Activated T-helper 2 cell treated with anti-CD3 and anti-CD28 coated beads, Interferon-gamma antibody, Interleukin-2, Interleukin-4, amounts not matched to agents 10 μg/mL and 5 μg/mL and 100 μg/mL, durations not matched to agents 14 hours and 24 hours and 36 hours (primary cell): ENCODE results near the gene EWSR1. TPM values are rescaled to one million over a fixed set of nuclear protein-coding genes. Genes with fewer than 3 reads are reported as not detected.

Source experiments
- DNase-seq: peaks from one replicate; pipeline ENCODE4 v3.0.0; 2021; ENCODE audit warnings: low spot score
- H3K27ac Mint-ChIP-seq: one replicate; pipeline ENCODE4 v1.8.0; 2021; ENCODE audit warnings: mixed read lengths
- H3K27me3 Mint-ChIP-seq: one replicate; pipeline ENCODE4 v1.8.0; 2021; ENCODE audit warnings: low read depth, mixed read lengths
- H3K36me3 Mint-ChIP-seq: one replicate; pipeline ENCODE4 v1.8.0; 2021; ENCODE audit warnings: low read depth, mixed read lengths
- H3K4me1 Mint-ChIP-seq: one replicate; pipeline ENCODE4 v1.8.0; 2021; ENCODE audit warnings: low read depth, mixed read lengths
- H3K4me3 Mint-ChIP-seq: one replicate; pipeline ENCODE4 v1.8.0; 2021; ENCODE audit warnings: low read depth, mild to moderate bottlenecking, moderate library complexity, mixed read lengths
- H3K9me3 Mint-ChIP-seq: one replicate; pipeline ENCODE4 v1.8.0; 2021; ENCODE audit warnings: mixed read lengths
- intact Hi-C: fragments of 100-400 bp; cut with micrococcal nuclease; formaldehyde crosslinking; loops from one replicate; pipeline ENCODE4 v1.15.1; 2023
- total RNA-seq: library from RNA; stranded (reverse); gene quantifications from 2 replicates; pipeline ENCODE4 v1.2.3, GENCODE V29; 2022

The EWSR1 gene
- total RNA-seq, 1 donor from 2014 or later: 436 TPM

DNA sequence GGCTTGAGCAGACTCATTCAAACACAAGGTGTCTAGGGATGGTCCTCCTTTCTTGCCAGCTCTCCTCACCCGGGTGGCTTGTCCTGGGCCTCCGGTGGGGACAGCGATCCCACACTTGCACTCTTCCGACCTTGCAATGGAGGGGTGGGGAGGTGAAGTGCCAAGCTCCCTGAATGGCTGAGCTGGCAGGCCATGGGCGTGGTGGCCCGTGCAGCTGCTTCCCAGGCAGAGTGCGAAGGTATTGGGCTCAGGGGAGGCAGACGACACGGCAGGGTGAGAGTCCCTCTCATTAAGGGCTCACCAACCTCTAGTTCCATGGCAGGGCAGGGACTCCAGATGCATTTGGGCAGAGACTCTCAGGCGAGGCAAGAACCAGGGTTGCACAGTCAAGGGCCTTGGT is 58.4 kb downstream of the EWSR1 start:
- Mint-ChIP-seq H3K36me3 (peaks cover 12% of the 10 kb centered on the region), H3K9me3 (no peaks in the 10 kb centered on the region), H3K27ac (no peak overlapping the region), H3K27me3 (no peaks in the 10 kb centered on the region), H3K4me3 (no peak overlapping the region), H3K4me1 (no peaks in the 10 kb centered on the region)
- DNase-seq: no peak
- intact Hi-C loops: no loop called here

DNA sequence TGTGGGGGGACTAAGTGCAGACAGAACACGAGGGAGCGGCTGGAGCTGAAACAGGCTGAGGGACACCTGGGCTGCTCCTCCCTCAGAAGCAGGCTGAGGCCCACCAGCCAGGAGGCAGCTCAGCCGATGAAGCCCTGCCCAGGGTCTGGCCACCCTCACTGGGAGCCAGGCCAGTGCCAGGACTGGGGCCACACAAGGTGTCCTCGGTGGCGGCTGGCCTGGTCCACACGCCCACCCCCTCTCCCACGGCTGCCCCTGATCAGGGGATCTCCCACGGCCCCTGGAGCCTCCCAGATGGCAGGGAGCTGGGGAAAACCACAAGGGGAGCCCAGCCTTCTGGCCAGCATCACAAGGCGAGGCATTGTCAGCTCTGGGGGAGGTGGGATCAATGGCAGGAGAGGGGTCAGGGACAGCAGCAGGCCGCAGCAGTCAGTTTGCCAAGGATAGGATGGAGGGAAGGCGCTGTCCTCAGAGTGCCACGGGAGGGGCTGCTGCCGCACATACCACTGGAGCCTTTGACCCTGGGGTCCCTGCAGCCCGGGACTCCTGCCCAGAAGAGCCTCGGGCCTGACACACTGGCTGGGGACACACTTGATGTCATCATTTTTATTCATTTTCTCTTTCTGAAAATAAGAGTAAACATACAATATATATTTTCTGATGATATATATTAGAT is 59.2 kb downstream of the EWSR1 start:
- no peaks in the 10 kb centered on the region for H3K27me3 Mint-ChIP-seq
- peaks cover 13% of the 10 kb centered on the region for H3K36me3 Mint-ChIP-seq
- no peaks in the 10 kb centered on the region for H3K9me3 Mint-ChIP-seq
- H3K27ac Mint-ChIP-seq: no peak overlapping the region
- intact Hi-C loops: no loop called here
- no peak for DNase-seq
- H3K4me1 Mint-ChIP-seq: no peaks in the 10 kb centered on the region
- H3K4me3 Mint-ChIP-seq: no peak overlapping the region

- Mint-ChIP-seq H3K27ac (no peak overlapping the region), H3K4me1 (no peaks in the 10 kb centered on the region), H3K9me3 (no peaks in the 10 kb centered on the region)
Measured at GRCh38 chr22:29328055-29328454, 60.0 kb downstream of the EWSR1 start.

DNA sequence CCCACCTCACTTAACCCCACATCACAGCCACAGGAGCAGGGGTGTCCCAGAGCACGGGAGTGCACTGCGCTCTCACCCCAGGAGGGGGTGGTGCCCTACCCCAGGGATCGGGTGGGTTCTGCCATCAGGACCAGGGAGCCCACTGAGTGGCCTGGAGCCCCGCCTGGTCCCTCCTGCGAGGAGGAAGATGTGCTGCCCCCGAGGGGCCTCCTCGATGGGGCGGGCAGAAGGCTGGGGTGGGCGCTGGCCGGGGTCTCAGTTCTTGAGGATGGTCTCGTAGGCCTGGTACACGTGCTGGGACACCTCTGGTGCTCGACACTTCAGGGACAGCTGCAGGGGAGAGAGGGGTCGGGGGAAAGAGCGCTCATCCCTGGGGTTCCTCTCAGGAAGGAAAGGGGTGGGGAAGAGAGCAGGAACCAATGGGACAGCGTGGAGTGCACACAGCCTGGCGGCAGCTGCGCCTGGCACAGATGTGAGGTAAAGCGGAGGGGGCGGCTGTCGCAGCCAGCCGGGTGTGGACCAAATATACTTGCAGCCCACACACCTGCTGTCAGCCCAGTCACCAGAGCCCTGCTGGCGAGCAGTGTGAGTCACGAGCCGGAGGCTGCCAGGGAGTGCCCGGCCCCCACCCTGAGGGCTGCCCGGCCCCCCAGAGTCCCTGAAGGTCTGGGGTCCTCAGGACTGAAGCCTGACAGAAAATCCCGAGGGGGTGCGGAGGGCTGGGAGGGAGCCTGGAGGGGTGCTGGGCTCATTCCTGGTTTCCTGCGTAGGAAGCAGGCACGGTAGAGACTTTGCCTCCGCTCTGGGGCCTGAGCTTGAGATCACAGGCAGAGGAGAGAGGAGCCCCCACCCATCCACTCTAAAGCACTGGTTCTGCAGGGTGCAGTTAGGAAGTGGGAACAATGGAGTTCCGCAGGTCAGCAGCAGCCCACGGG is 60.8 kb downstream of the EWSR1 start:
- H3K27me3 Mint-ChIP-seq: no peaks in the 10 kb centered on the region
- H3K27ac Mint-ChIP-seq: no peak overlapping the region
- H3K9me3 Mint-ChIP-seq: no peaks in the 10 kb centered on the region
- DNase-seq: no peak
- intact Hi-C loops: no loop called here
- H3K4me3 Mint-ChIP-seq: no peak overlapping the region
- H3K36me3 Mint-ChIP-seq: peaks cover 23% of the 10 kb centered on the region
- H3K4me1 Mint-ChIP-seq: no peaks in the 10 kb centered on the region

More at GRCh38 chr22:29328055-29328454, 60.0 kb downstream of the EWSR1 start:
- no peak for DNase-seq
- no peaks in the 10 kb centered on the region for H3K27me3 Mint-ChIP-seq
- peaks cover 17% of the 10 kb centered on the region for H3K36me3 Mint-ChIP-seq
- intact Hi-C loops: no loop called here
- H3K4me3 Mint-ChIP-seq: no peak overlapping the region

DNA sequence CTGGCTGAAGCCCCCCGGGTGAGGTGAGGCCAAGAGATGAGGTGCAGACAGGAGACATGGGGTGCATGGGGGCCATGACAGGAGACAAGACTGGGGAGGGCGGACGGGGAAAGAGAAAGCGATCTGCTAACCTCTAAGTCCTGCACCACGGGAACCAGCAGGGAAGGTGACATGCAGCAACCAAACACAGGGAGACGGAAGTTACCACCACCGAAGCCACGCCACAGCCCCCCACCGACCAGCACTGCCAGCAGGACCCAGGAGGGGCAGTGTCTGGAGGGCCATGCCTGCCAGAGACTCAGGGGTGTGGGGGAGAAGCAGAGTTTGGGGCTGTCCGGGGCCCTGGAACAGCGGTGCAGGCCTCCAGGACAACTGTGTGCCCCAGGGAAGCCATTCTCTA is 61.5 kb downstream of the EWSR1 start:
- H3K27ac Mint-ChIP-seq: no peak overlapping the region
- DNase-seq: no peak
- no peaks in the 10 kb centered on the region for H3K9me3 Mint-ChIP-seq
- H3K36me3 Mint-ChIP-seq: peaks cover 25% of the 10 kb centered on the region
- H3K4me3 Mint-ChIP-seq: no peak overlapping the region
- no peaks in the 10 kb centered on the region for H3K4me1 Mint-ChIP-seq
- no peaks in the 10 kb centered on the region for H3K27me3 Mint-ChIP-seq
- intact Hi-C loops: no loop called here

DNA sequence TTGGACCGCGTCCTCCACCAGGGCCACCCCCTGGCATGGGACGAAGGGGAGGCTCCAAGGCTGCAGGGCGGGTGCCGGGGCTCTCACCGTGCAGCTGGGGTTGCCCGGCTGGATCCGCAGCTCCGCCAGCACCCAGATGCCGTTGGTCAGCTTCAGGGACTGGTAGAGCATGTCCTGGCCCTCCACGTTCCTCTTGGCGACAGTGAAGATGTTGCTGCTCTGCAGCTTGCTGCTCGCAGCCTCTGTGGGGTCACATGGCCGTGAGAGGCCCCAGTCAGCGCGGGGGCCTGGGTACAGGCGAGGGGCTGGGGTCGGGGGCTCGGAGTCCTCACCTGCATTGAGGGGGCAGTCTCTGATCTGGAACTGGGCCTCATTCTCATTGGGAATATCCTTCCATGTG is 62.2 kb downstream of the EWSR1 start:
- Mint-ChIP-seq H3K9me3 (no peaks in the 10 kb centered on the region), H3K27me3 (no peaks in the 10 kb centered on the region), H3K36me3 (peaks cover 30% of the 10 kb centered on the region), H3K4me3 (no peak overlapping the region), H3K27ac (no peak overlapping the region), H3K4me1 (no peaks in the 10 kb centered on the region)
- DNase-seq: no peak
- intact Hi-C loops: no loop called here

DNA sequence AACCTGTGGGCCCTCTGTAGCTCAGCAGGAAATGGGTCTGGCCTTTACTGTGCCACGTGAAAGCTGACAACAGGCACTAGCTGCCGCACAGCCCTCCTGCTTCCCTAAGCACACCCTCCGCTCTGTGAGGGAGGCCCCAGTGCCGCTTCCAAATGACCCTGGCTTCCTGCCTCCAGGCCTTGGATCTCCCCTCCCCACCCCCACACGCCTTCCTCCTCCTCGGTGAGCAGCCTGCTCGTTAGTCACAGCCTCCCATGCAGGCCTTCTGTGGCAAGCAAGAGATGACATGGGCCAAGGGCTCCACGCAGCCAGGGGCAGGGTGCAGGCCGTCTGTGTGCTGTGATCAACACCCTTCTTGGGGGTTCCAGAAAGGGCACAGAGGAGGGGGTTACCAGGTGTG is 62.7 kb downstream of the EWSR1 start:
- H3K27ac Mint-ChIP-seq: no peak overlapping the region
- H3K36me3 Mint-ChIP-seq: peaks cover 30% of the 10 kb centered on the region
- DNase-seq: no peak
- no peaks in the 10 kb centered on the region for H3K27me3 Mint-ChIP-seq
- no peak overlapping the region for H3K4me3 Mint-ChIP-seq
- intact Hi-C loops: no loop called here
- no peaks in the 10 kb centered on the region for H3K4me1 Mint-ChIP-seq
- no peaks in the 10 kb centered on the region for H3K9me3 Mint-ChIP-seq

DNA sequence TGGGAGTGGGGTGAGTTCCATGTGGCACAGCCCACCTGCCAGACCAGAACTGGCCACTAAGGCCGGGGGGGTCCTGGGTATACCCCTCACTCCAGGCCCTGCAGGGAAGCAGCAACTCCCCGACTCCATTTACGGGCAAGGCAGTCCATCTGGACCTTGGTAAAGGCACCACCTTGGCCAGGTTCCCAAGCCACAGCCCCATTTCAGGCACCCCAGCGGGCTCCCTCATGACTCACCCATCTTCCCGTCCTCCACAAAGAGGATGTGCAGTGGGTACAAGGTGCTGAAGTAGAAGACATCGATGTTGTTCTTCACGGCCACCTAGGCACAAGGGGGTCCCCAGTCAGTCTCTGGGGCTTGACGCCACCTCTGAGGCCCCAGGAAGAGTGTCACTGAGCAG is 63.1 kb downstream of the EWSR1 start:
- Mint-ChIP-seq H3K36me3 (peaks cover 34% of the 10 kb centered on the region), H3K4me3 (no peak overlapping the region), H3K4me1 (no peaks in the 10 kb centered on the region), H3K9me3 (no peaks in the 10 kb centered on the region), H3K27ac (no peak overlapping the region), H3K27me3 (no peaks in the 10 kb centered on the region)
- DNase-seq: no peak
- intact Hi-C loops: no loop called here

DNA sequence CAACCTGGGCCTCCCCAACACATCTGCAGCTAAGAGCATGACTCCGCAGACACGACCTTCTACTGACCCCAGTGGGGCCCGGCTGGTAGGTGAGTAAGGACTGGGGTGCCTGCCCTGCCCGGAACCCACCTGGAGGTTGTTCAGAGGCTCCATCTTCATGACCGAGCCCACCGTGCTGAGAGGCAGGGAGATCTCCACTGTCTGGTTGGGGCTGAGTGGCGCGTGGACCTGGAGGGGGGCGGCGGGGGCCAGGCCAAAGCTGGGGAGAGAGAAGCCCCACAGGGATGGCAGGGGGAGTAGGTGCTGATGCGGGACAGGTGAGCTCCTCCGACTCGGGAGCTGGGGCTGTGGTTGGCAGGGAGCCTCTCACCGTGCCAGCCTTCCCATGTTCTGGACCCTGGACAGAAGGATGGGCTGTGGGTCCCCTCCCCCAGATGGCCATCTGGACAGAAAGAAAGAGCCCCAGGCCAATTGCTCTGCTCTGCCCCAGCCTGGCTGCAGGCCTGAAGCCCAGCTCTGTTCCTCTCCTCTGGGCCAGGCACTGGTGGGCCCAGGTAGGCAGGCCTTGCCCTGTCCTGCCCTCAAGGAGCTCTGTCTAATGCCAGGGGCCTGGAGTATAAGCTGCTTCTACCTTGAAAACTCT is 63.7 kb downstream of the EWSR1 start:
- Mint-ChIP-seq H3K36me3 (peaks cover 36% of the 10 kb centered on the region), H3K4me1 (no peaks in the 10 kb centered on the region), H3K9me3 (no peaks in the 10 kb centered on the region), H3K27me3 (no peaks in the 10 kb centered on the region), H3K4me3 (no peak overlapping the region), H3K27ac (no peak overlapping the region)
- no peak for DNase-seq
- intact Hi-C loops: no loop called here

DNA sequence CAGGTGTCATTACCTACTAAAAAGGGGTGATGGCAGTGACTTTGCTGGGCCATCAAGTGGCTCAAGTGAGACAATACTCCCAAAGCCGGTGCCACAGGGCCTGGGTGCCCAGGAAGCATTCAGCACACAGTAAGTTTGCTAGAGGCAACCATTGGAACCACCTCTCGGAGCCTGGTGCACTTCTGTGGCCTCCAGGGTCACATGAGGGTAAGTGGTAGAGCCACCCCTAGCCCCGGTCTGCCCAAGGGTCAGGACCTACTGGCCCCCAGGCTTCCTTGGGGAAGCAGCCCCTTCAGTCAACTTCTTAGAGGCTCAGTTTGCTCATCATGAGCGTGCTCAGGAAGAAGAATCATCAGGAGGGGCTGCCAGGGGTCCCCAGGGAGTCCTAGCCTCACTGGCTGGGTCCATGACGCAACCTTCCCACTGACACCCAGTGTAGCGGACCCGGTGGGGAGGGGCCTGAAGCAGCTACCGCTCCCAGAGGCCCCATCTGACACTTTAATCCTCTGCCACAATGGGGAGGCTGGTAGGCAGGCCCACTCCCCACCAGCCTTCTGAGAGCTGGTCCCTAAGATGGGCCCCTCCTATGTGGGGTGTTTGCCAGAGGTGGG is 64.9 kb downstream of the EWSR1 start:
- H3K4me3 Mint-ChIP-seq: no peak overlapping the region
- intact Hi-C loops: no loop called here
- no peaks in the 10 kb centered on the region for H3K4me1 Mint-ChIP-seq
- peaks cover 33% of the 10 kb centered on the region for H3K36me3 Mint-ChIP-seq
- no peak overlapping the region for H3K27ac Mint-ChIP-seq
- no peaks in the 10 kb centered on the region for H3K9me3 Mint-ChIP-seq
- H3K27me3 Mint-ChIP-seq: no peaks in the 10 kb centered on the region
- DNase-seq: no peak

DNA sequence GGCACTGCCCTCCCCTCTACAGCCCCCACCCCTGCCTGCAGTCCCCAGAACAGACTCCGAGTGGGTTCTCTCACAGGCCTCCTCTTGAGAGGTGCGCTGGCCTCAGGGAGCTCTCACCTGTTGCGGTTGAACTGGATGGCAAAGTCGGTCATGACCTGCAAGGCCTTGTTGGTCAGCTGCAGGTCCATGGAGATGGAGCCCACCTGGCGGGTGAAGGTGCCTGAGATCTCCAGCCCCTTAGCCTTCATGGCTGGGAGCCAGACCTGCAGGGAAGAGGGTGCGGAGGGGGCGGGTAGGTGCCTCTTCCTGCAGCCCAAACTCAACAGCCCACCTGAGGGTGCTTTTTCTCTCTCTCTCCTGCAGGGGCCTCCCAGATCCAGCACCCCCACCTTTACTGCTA is 66.1 kb downstream of the EWSR1 start:
- no peak for DNase-seq
- H3K4me1 Mint-ChIP-seq: no peaks in the 10 kb centered on the region
- H3K27me3 Mint-ChIP-seq: no peaks in the 10 kb centered on the region
- no peak overlapping the region for H3K4me3 Mint-ChIP-seq
- peaks cover 43% of the 10 kb centered on the region for H3K36me3 Mint-ChIP-seq
- H3K27ac Mint-ChIP-seq: no peak overlapping the region
- intact Hi-C loops: no loop called here
- no peaks in the 10 kb centered on the region for H3K9me3 Mint-ChIP-seq

DNA sequence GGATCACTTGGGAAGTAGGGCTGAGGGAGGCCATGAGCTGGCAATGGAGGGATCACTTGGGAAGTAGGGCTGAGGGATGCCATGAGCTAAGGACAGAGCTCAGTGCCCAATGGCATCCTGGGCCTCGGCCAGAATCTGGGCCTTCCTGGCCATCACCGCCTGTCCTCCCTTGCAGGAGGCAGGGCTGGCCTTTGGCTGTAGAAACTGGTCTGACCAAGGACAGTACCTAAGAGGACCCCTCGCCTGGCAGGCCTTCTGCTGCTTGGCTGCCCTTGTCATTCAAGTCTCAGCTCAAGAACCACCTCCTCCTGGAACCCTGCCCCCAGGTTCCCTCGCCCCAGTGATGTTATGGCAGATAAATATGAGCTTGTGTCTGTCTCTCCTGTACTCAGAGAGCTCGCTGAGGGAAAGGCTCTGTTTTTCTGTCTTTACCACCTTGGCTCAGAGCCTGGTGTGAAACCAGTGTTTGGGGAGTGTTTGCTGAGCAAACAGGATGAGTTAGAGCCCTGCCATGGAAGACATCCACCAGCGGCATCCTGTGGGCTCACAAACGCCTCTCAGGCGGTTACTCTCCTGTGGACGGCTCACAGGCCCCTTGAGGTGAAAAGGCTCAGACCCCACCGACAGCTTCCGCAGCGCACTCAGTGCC is 66.8 kb downstream of the EWSR1 start:
- no peaks in the 10 kb centered on the region for H3K27me3 Mint-ChIP-seq
- no peaks in the 10 kb centered on the region for H3K9me3 Mint-ChIP-seq
- no peak overlapping the region for H3K27ac Mint-ChIP-seq
- intact Hi-C loops: no loop called here
- no peak for DNase-seq
- no peak overlapping the region for H3K4me3 Mint-ChIP-seq
- no peaks in the 10 kb centered on the region for H3K4me1 Mint-ChIP-seq
- H3K36me3 Mint-ChIP-seq: peaks cover 45% of the 10 kb centered on the region
